SU-DHL-6 (cell line): Measurements from ENCODE around the gene SERINC4.
A peak's percentile ranks its signal among the peaks of the same experiment; 100 is the strongest.
"Not testable (repeated sequence)": the region's sequence is repeated elsewhere in the genome, so short reads cannot be mapped to it uniquely, and the experiment has no call there.

Source experiments
- H2AFZ ChIP-seq: fragments of 200-600 bp; sonication (generic); 2 replicates; pipeline ENCODE4 v1.6.1; 2014; ENCODE audit warnings: low read depth, mild to moderate bottlenecking, moderate library complexity, mixed read lengths, antibody characterized with exemption, low read length; ENCODE audit not compliant: severe bottlenecking
- H3F3A ChIP-seq: fragments of 200-600 bp; shearing (Covaris generic); 2 replicates; pipeline ENCODE4 v1.6.0; 2016; ENCODE audit warnings: antibody characterized with exemption, mild to moderate bottlenecking; ENCODE audit not compliant: insufficient read depth
- H3K27ac ChIP-seq: fragments of 200-600 bp; sonication (generic); 2 replicates; pipeline ENCODE4 v1.5.1; 2016; ENCODE audit warnings: low read depth, mild to moderate bottlenecking, low read length, moderate library complexity, mixed read lengths
- H3K27me3 ChIP-seq: fragments of 200-600 bp; sonication (generic), shearing (Covaris generic); 2 replicates; pipeline ENCODE4 v1.6.0; 2014; ENCODE audit warnings: mild to moderate bottlenecking, low read length
- H3K36me3 ChIP-seq: fragments of 200-600 bp; sonication (generic); 2 replicates; pipeline ENCODE4 v1.6.1; 2014; ENCODE audit warnings: mild to moderate bottlenecking, low read length, mixed read lengths
- H3K4me2 ChIP-seq: fragments of 300-600, 200-600 bp; shearing (Covaris generic), sonication (generic); 2 replicates; pipeline ENCODE4 v1.6.0; 2014; ENCODE audit warnings: low read length, low read depth, mild to moderate bottlenecking; ENCODE audit not compliant: poor library complexity, severe bottlenecking
- H3K4me3 ChIP-seq: fragments of 200-600 bp; sonication (generic); 2 replicates; pipeline ENCODE4 v1.5.1; 2014; ENCODE audit warnings: antibody characterized with exemption, low read length, mild to moderate bottlenecking, mixed read lengths; ENCODE audit not compliant: insufficient read depth, poor library complexity, severe bottlenecking
- H3K79me2 ChIP-seq: fragments of 200-600 bp; sonication (generic); 2 replicates; pipeline ENCODE4 v1.6.1; 2014; ENCODE audit warnings: mild to moderate bottlenecking, low read length, moderate library complexity; ENCODE audit not compliant: insufficient read depth
- H3K9ac ChIP-seq: fragments of 200-600 bp; sonication (generic); 2 replicates; pipeline ENCODE4 v1.7.0; 2014; ENCODE audit warnings: mild to moderate bottlenecking, low read length
- H3K9me2 ChIP-seq: fragments of 200-600 bp; sonication (generic); replicated peaks from 2 replicates; pipeline ENCODE4 v1.6.1; 2014; ENCODE audit warnings: low read length; ENCODE audit not compliant: insufficient read depth
- H3K9me3 ChIP-seq: fragments of 200-600 bp; sonication (generic); 2 replicates; pipeline ENCODE4 v1.6.1; 2014; ENCODE audit warnings: low read length, mixed read lengths; ENCODE audit not compliant: insufficient read depth
- H4K20me1 ChIP-seq: fragments of 200-600 bp; sonication (generic); 2 replicates; pipeline ENCODE4 v1.6.1; 2014; ENCODE audit warnings: low read depth, mild to moderate bottlenecking, antibody characterized with exemption, low read length, moderate library complexity, mixed read lengths
- CTCF ChIP-seq: fragments of 200-600 bp; sonication (generic); IDR thresholded peaks from one replicate; pipeline ENCODE4 v1.5.1; 2017; ENCODE audit warnings: antibody characterized with exemption, mild to moderate bottlenecking, low read length, moderate library complexity; ENCODE audit not compliant: insufficient read depth, poor library complexity, severe bottlenecking
- EZH2phosphoT487 ChIP-seq: fragments of 200-600 bp; sonication (generic), shearing (Covaris generic); conservative IDR thresholded peaks from 2 replicates; pipeline ENCODE4 v1.6.1; 2018; ENCODE audit warnings: mild to moderate bottlenecking, antibody characterized with exemption, low read length, moderate library complexity, mixed read lengths

SERINC4 gene

GRCh38 chr15:43828061-43828657 lies 28.1 kb upstream of the SERINC4 start:
- Histone ChIP-seq H3K4me2 (peak overlapping the region; percentile 100), H2AFZ (no peak overlapping the region), H3K9me3 (no peaks in the 10 kb centered on the region), H3K4me3 (peak overlapping the region; percentile 81), H3K27me3 (no peaks in the 10 kb centered on the region), H3K27ac (peak overlapping the region; percentile 93), H3K9me2 (no peaks in the 10 kb centered on the region), H4K20me1 (peaks cover 12% of the 10 kb centered on the region; the same call in 1 of the 2 replicates), H3K36me3 (peaks cover 24% of the 10 kb centered on the region), H3K79me2 (peaks cover 86% of the 10 kb centered on the region), H3K9ac (peak overlapping the region; percentile 92), H3F3A (peaks cover 45% of the 10 kb centered on the region)
- no peak for TF ChIP-seq EZH2phosphoT487
- TF ChIP-seq CTCF, result no peak

- Histone ChIP-seq H3K27me3 (no peaks in the 10 kb centered on the region), H3K4me3 (peak within 1 kb of the TSS; percentile 81), H3K79me2 (peaks cover 85% of the 10 kb centered on the region), H3K9me3 (no peaks in the 10 kb centered on the region), H3K4me2 (peak within 1 kb of the TSS; percentile 100), H3K9me2 (no peaks in the 10 kb centered on the region), H3K27ac (peak within 1 kb of the TSS; percentile 93), H3F3A (peaks cover 37% of the 10 kb centered on the region), H3K36me3 (peaks cover 18% of the 10 kb centered on the region), H3K9ac (peak within 1 kb of the TSS; percentile 92), H2AFZ (no peak within 1 kb of the TSS), H4K20me1 (no peaks in the 10 kb centered on the region)
- TF ChIP-seq EZH2phosphoT487 (no peak), CTCF (no peak)
These were observed 26.7 kb upstream of the SERINC4 start, which contains the start of gene WDR76 for GRCh38 chr15:43826508-43827341. Gene WDR76 (plus strand): TSS chr15:43827002. CDS start chr15:43827033, 31 bp downstream.

GRCh38 chr15:43826029-43826507 lies 26.0 kb upstream of the SERINC4 start:
- H3K4me3 ChIP-seq, result no peak overlapping the region
- H3K4me2 ChIP-seq, result peak overlapping the region; percentile 100
- H2AFZ ChIP-seq, result no peak overlapping the region
- peaks cover 22% of the 10 kb centered on the region for H3K36me3 ChIP-seq
- H3K9me3 ChIP-seq, result no peaks in the 10 kb centered on the region
- no peak for TF ChIP-seq CTCF
- no peak for TF ChIP-seq EZH2phosphoT487
- H3K27me3 ChIP-seq, result no peaks in the 10 kb centered on the region
- peak overlapping the region; percentile 92 for H3K9ac ChIP-seq
- H3K9me2 ChIP-seq, result no peaks in the 10 kb centered on the region
- H3F3A ChIP-seq, result peaks cover 38% of the 10 kb centered on the region
- H4K20me1 ChIP-seq, result 0 out of 2 replicates have a peak, but pooled peaks cover 2% of the 10 kb centered on the region
- peak overlapping the region; percentile 93 for H3K27ac ChIP-seq
- peaks cover 85% of the 10 kb centered on the region for H3K79me2 ChIP-seq

GRCh38 chr15:43825305-43825704 lies 25.3 kb upstream of the SERINC4 start:
- H4K20me1 ChIP-seq, H3K4me3 ChIP-seq, H3K9me2 ChIP-seq, H2AFZ ChIP-seq, H3K9me3 ChIP-seq, H3K27me3 ChIP-seq: not testable (repeated sequence)
- Histone ChIP-seq H3K27ac (peak overlapping the region; percentile 93), H3K9ac (peak overlapping the region; percentile 97; the same call in 1 of the 2 replicates), H3K36me3 (peaks cover 27% of the 10 kb centered on the region), H3F3A (peaks cover 38% of the 10 kb centered on the region), H3K4me2 (peak overlapping the region; percentile 95), H3K79me2 (peaks cover 85% of the 10 kb centered on the region)
